ENCODE data around the gene TRAF3IP1.

TRAF3IP1 gene

GRCh38 chr2:238449241-238449640, 128.9 kb downstream of the TRAF3IP1 start (continued):
- TF ChIP-seq RARB (CRISPR knock-in tag; IDR thresholded peaks at IDR 0.05) = no peak
- no peak for TF ChIP-seq ESRRG (CRISPR knock-in tag; IDR thresholded peaks at IDR 0.05)
- no peak for TF ChIP-seq ZFP30 (CRISPR knock-in tag; IDR thresholded peaks at IDR 0.05)
- TF ChIP-seq ZC3H10 (CRISPR knock-in tag; IDR thresholded peaks at IDR 0.05) = no peak

GRCh38 chr2:238449909-238450417, 129.6 kb downstream of the TRAF3IP1 start:
- no peak for ATAC-seq
- TF ChIP-seq CREB5 (CRISPR knock-in tag; IDR thresholded peaks at IDR 0.05; ENCODE audit: low read depth) (no peak), RARB (CRISPR knock-in tag; IDR thresholded peaks at IDR 0.05) (no peak), ZFP30 (CRISPR knock-in tag; IDR thresholded peaks at IDR 0.05) (no peak)

- no peak for ATAC-seq
- no peak for TF ChIP-seq SNAI2 (CRISPR knock-in tag; IDR thresholded peaks at IDR 0.05)
- TF ChIP-seq GLIS3 (CRISPR knock-in tag; IDR thresholded peaks at IDR 0.05) = no peak
- no peak for TF ChIP-seq TCF4 (CRISPR knock-in tag; IDR thresholded peaks at IDR 0.05; ENCODE audit: borderline replicate concordance)
These were observed 130.1 kb downstream of the TRAF3IP1 start for GRCh38 chr2:238450440-238450861.
